ENCODE results near the gene BICD2.
"Not testable (repeated sequence)": the region's sequence is repeated elsewhere in the genome, so short reads cannot be mapped to it uniquely, and the experiment has no call there.

The BICD2 gene

DNA sequence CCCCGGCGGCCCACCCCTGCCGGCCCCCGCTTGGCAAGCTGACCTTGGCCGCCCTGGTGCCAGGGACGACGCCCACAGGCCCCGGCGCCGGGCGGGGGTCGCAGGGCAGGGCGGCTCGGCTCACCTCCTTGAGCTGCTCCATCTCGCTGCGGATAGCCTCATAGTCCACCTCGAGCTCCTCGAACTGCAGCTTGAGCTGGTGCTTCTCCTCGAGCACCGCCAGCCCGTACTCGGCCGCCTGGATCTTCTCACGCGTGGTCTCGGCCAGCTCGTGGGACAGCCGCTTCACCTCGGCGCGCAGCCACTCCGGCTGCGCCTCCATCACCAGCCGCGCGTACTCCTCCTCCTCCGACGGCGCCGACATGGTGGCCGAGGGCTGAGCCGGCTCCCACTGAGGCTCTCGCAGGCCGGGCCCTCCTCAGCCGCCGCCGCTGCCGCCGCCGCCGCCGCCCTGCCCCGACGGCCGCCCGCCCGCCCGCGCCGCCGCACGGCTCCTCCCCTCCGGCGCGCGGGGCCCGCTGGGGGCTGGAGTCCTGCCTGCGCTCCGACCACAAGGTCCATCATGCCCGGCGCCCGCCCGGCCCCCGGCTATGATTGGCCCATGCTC, at the start of gene BICD2:
Gene BICD2 (minus strand): TSS at position 453 of the 607 bp plus-strand sequence. CDS start 89 bp downstream, at position 364.
- no peak for DNase-seq (ENCODE audit: low read depth)

DNA sequence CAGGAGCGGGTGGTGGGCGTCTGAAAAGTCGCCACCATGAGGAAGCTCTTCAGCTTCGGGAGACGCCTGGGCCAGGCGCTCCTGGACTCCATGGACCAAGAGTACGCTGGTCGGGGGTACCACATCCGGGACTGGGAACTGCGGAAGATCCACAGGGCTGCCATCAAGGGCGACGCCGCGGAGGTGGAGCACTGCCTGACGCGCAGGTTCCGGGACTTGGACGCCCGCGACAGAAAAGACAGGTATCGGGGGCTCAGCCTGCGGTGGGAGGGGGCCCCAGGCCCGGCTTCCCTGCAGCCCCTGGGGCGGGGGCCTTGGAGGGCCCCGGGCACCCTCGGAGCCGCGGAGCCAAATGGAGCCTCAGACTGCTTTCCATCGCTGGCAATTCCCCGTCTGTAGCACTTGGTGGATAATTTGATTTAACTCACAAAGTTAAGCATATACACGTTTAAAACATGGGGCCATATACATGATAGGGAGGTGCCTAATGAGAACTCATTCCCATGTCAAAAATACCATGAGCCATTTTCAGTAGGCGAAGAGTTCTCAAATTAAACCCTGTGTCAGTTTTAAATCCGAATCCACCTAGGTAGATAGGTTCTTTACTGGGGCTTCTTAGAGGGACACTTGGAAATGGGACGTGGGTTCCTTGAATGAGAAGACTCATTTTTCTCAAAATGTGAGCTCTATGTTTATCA, 45.1 kb upstream of the BICD2 start:
- DNase-seq (ENCODE audit: low read depth) = not testable (repeated sequence)

DNA sequence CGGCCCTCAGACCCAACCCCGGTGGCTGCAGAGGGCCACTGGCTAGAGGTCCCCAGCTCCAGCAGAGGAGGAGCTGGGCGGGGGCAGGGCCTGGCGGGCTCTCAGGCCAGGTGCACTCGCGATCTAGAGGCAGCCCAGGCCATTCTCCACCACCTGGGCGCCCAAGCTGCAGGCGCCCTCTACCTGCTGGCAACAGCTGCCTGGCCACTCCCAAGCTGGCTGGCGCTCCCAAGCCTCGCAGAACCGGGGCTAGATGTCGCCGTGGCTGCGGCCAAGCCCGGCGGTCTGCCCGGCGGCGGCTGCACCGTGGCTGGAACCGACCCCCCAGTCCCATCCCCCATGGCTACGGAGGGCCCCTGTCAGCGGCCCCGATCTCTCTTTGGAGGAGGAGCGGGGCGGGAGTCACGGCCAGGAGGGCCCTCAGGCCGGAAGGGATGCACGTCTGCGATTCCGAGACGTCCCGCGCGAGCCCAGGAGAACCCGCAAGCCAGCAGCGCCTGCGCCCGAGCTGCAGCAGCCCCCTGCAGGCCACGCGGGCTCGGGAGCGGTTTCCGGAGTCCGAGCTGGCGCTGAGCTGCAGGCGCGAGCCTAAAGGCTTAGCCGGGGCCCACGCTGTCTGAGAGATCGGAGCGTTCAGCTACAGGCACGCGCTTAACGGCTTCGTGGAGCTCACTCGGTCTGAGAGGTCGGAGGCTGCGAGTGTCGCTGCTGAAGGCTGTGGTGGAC, 44.3 kb upstream of the BICD2 start:
- peak; percentile 75 for DNase-seq (ENCODE audit: low read depth)

DNA sequence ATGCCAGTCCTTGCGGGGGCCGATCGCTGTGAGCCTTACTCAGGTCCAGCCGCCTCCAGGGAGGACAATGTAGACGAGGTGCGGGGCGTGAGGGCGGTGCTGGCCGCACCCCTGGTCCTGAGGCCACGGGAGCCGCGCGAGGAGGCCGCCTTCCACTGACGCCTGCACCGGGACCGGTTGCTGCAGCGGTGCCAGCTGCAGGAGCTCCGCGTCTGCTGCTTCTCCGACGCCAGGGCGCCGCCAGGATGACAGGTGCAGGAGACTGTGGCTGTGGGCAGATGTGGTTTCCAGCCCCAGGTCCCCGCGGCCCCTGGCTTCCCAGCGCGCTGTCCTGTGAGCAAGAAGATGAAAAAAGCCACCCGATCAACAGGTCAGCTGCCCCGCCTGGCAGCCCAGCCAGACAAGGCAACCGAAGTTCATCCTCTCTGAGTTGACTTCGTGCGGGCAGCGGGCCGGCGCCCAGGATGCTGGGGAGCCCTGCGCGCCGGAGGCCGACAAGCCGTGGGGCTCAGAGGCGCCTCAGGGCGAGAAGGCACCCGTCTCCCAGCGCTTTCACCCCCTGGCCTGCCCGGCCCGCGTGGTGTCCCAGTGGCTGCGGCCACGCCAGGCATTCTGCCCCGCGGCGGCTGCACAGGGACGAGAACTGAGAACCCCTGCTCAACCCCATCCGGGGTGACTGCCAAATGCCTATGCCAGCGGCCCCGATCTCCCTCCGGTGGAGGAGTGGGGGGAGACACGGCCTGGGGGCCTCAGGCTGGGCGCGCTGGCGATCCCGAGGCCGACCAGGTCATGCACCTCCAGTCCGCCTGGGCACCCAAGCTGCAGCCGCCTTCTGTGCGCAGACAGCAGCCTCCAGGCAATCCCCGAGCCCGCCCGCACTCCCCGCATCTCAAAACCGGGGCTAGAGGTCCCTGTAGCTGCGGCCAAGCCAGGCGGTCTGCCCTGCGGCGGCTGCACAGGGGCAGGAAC, 43.4 kb upstream of the BICD2 start:
- no peak for DNase-seq (ENCODE audit: low read depth)

DNA sequence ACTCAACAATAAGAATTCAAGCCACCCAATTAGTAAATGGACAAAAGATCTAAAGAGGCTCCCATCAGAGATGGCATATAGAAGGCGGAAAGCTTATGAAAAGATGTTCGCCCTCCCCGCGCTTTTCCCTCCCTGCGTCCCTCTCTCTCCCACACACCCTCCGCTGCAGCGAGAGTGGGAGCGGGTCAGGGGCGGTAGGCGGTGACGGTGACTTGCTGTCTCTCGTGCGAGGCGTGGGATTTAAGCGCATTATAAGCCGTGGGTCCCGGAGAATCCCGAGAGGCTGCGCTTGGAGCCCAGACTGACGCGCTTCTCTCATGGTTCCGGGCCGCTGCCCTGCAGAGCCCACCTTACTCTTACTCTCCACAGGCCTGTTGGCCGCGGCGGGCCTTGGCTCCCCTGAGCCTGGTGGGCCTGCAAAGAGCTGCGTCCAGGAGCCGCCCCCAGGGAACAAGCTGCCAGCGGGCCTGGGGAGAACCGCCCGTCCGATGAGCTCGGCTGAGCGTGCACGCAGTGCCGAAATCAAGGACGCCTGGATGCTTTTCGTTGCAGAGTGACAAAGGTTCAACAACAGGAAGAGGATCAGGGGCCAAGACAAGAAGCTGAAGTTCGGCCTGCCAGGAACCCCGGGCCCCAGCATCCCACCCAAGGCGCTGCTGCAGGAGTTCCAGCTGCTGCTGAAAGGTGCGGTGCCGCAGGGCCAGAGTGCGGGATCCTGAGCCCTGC, 42.6 kb upstream of the BICD2 start:
- DNase-seq (ENCODE audit: low read depth) = no peak

DNA sequence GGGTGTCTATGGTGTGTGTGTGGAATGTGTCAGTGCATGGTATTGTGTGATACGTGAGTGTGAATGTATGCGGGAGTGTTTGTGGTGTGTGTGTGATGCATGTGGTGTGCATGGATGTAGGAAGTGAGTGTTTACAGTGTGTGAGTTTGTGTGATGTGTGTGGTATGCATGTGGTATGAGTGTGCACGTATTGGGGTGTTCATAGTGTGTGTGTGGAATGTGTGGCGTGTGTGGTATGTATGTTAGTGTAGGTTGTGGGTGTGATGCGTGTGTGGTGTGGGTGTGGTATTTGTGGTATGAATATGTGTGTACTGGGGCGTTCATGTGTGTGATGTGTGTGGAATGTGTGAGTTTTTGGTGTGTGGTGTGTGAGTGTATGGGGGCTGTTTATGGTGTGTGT, 40.1 kb upstream of the BICD2 start:
- DNase-seq (ENCODE audit: low read depth) = peak; percentile 11

DNA sequence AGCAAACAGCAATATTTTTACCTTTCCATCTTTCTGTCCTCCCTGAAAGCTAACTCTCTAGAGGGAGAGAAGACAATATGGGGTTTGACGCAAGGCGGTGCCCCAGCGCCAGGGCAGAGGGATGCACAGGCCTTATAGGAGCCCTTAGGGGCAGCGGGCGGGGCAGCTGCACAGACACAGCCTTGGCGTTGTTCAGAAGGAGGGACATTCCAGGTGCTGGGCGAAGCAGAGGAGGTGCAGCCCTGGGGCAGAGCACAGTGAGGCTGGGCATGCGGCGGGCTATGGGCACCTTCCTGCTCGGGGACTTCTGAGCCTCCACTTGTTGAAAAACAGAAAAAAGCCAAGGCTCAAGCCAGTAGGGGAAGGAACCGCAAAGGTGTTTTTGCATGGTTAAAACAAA, 33.7 kb upstream of the BICD2 start:
- no peak for DNase-seq (ENCODE audit: low read depth)

DNA sequence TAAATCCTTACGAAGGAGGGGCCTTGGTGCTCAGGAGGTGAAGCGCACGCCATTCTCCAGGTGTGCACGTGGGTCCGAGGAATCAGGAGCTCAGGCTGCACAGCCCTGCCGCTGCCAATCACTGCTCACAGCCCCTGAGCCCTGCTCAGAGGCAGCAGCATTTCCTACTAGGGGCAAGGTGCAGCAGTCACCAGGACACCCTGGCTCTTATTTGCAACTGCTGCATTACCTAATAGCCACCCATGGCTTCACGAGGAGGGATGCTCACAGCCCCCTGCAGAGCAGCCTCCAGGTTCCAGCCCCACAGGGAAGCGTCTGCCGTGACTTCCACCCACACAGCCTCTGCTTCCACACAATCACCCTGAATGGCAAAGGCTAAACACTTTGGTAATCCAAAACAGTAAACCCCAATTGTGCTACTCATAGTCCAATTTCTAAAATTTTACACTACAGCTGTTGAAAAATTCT, 31.7 kb upstream of the BICD2 start:
- DNase-seq (ENCODE audit: low read depth) = not testable (repeated sequence)

DNA sequence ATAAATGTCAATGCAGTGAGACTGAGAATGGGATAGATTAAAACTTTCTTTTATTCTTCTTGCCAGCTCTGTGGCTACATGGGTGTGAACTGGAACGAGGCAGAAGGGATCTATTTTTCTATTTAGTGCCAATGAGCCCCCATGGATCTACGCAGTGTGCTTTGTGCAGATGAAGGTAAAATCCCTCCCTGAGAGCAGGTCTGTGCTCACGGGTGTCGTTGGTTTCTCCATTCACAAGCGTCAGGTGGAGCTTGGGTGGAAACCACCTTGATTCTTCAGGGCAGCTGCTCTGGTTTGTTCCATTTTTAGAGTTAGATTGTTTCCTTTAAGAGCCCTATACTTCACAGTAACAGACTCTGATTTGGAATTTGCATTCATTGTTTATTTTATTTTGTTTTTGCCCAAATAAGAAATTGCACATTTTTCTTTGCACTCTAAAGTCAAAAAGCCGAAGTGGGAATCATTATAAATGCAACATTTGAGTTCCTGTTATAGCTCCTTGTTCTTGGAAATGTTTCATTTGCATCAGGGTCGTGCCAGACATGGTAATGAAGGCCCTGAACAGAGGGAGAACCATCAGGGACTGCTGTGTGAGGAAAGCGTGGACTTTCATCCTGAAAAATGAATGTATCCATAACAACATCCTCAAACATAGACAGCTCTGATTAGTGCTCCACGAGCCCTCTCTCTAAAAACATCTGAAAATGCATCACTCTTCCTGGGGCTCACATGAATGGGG, 31.1 kb upstream of the BICD2 start:
- DNase-seq (ENCODE audit: low read depth) = no peak

DNA sequence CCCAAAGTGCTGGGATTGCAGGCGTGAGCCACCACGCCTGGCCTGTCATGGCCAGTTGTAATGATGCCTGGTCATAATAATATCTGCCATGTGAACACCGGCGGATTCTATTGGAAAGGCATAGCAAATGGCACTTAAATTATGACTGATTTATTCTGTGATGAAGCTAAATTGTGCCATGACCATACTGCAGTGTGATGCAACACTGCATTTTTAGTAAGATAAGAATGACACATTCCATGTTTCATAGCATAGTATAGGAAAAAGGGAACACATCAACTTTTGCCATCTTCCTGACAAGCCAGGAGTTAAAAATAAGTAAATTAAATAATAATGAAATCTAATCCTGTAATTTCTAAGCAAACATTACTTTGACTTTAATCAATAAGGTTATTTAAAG, 30.4 kb upstream of the BICD2 start:
- DNase-seq (ENCODE audit: low read depth) = peak; percentile 27

DNA sequence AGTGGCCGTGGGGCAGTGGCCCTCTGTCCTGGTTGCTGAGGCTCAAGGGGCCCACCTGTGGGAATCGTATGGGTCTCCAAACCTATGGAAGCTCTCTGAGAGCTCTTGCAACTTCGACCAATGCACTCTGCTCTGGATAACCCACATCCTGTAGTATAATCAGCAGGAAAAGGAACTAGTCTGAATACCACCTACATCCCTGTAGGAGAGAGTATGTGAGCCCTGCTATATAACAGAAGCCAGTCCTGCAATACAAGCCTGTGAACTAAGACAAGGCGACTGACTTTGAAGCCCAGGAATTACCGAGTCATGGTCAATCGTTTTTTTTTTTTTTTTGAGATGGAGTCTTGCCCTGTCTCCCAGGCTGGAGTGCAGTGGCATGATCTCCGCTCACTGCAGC, 29.8 kb upstream of the BICD2 start:
- no peak for DNase-seq (ENCODE audit: low read depth)

DNA sequence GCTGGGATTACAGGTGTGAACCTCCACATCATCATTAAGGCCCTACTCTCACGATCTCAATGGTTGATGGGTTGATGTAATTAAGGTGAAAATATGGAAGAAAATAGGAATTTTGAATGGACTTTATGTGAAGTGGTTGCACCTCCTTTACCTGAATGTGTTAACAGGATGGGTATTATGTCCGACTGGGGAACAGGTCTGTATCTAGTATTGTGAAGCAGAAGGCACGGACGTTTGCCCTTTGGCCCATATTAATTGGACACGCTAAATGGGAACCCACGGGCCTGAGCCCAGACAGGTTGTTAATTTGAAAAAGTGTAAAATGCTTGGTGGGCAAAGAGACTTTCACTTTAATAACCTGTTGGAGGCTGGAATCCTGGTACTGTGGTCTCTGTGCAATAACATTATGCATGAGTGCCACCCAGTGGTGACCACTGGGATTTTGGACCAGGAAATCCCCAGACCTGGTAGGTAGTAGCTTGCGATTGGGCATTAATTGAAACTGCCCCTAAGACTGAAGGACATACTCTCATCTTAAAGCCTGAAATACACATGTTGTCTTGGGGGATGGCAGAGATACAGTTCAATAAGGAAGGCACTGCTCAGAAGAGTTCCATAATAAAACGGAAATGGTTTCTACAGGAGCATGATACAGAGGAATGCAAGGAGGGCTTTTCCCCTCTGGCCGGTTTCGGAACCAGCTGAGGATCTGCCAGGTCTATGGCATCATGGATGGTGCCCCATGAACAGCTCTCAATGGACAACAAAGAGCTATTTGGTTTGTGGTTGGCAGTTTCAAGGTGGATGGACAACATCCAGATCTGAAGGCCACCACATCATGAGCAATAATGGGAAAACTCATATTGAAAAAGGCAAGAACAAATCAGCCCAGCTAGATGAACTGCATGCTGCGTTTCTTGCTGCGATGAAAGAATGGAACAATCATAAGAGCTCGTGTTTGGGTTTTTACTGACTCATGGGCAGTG, 26.2 kb upstream of the BICD2 start:
- DNase-seq (ENCODE audit: low read depth) = peak; percentile 68

DNA sequence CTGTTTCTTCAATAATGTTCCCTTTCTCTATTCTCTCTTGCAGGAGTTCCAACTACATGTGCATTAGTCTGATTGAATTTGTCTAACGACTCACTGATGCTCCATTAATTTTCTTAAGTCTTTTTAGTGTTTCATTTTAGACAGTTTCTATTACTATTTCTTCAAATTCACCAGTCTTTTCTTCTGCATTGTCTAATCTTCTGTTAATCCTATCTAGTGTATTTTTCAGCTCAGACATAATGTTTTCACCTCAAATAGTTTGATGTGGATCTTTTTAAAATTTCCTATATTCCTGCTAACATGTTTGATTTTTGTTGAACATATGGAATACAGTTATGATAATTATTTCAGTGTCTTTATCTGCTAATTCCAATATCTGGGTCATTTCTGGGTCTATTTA, 21.7 kb upstream of the BICD2 start:
- DNase-seq (ENCODE audit: low read depth) = no peak

DNA sequence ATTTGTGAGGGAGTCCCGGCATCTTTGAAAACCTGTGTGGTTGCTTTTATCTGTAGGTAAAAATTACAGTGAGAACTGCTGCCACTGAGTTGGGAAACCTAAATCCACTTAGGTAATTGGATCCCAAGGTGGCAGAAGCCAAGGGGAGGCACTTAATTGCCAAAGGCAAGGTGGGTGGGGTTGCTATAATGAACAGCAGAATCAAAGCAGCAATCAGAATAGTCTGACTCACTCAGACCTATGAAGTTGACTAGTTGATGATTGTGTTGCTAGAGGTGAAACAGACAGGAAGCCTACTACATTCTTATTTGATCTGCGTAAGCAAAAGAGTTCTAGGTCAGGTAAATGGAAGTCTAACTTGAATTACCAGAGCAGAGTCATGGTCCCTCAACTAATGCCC, 17.3 kb upstream of the BICD2 start:
- DNase-seq (ENCODE audit: low read depth) = no peak

DNA sequence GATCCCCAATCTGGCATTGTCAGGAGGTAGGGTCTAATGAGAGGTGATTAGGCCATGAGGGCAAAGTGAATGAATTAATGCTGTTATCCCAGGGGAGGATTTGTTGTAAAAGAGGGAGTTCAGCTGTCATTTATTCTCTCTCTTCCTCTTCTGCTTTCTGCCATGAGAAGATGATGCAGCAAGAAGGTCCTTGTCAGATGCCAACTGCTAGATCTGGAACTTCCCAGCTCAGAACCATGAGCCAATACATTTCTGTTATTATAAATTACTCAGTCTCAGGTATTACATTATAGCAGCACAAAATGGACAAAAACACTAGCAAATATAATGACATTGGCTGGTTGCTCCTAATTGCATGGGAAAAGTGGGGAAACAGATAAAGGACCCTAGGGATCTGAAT, 15.6 kb upstream of the BICD2 start:
- no peak for DNase-seq (ENCODE audit: low read depth)

DNA sequence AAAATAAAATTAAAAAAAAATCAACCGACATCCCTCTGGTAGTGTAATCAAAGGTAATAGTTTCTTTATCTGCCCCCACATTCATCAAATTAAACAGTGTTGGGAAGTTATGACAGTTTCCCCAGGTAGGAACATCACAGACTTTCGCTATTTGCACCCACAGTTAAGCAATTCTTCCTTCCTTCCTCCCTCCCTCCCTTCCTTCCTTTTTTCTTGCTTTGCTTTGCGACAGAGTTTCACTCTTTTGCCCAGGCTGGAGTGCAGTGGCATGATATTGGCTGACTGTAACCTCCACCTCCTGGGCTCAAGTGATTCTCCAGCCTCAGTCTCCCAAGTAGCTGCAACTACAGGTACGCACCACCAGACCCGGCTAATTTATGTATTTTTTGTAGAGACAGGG, 10.8 kb upstream of the BICD2 start:
- no peak for DNase-seq (ENCODE audit: low read depth)

DNA sequence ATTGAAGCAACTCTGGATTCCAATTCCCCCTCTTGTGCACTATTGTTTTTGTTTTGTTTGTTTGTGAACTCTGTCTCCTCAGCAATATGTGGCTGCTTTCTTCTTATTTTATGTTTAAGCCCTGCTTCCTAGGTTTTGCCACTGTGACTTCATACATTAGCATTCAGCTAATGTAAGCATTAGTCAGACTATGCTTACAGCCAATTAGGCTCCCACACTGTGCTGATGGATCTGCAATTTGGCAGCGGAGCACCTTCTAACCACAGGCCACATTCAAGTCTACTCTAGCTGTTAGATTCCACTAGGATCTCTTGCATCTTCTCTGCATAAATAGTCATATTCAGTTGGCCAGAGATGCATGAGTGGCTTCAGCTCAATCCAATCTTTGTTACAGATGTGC, 9.6 kb upstream of the BICD2 start:
- DNase-seq (ENCODE audit: low read depth) = peak; percentile 90

DNA sequence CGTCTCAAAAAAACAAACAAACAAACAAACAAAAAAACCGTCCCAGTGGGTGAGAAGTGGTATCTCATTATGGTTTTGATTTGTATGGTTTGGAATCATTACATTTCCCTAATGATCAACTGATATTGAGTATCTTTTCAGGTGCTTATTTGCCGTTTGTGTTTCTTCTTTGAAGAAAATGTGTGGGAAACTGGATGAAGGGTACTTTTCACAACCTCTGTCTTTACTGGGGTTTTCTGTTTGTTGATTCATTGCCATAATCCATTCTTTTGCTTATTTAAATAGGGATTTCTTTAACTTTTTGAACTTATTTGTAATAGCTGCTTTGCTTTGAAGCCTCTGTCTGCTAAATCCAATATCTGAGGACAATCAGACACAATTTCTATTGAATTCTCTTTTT, 9.2 kb upstream of the BICD2 start:
- DNase-seq (ENCODE audit: low read depth) = no peak

DNA sequence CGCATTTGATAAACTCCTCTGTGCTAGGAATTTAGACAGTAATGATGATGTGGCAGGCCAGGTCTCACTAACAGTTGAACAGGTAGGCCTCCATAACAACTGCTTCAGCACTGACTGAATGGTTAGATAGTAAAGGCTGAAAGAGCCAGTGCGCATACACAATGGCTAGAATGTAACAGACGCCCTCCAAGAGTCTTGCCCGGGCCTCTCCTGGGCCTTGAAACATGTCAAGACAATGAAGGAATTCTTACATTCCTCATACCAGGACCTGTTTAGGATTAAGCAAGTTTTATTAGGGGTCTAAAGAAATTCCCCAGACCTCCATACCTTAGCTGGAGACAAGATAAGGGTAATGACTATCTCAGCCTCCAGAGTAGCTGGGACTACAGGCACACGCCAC, 6.7 kb upstream of the BICD2 start:
- no peak for DNase-seq (ENCODE audit: low read depth)

All from amniotic epithelial cell (primary cell).